DMS 273 treated with DMSO at 0.1 percent for 48 hours (cell line): ENCODE measurements around the gene FAM83B.
"Not testable (repeated sequence)": the region's sequence is repeated elsewhere in the genome, so short reads cannot be mapped to it uniquely, and the experiment has no call there.

Source experiments
- DNase-seq: peaks from one replicate; lab custom pipeline; 2025; lab: John Stamatoyannopoulos, UW

The FAM83B gene

GRCh38 chr6:54899442-54899841, 52.9 kb downstream of the FAM83B start:
- DNase-seq, result no peak

GRCh38 chr6:54899986-54900385, 53.4 kb downstream of the FAM83B start:
- DNase-seq, result no peak

- DNase-seq, result no peak
Observed at GRCh38 chr6:54900666-54901065, 54.1 kb downstream of the FAM83B start.

GRCh38 chr6:54903884-54904283, 57.3 kb downstream of the FAM83B start:
- no peak for DNase-seq

- DNase-seq, result no peak
Observed at GRCh38 chr6:54907355-54907754, 60.8 kb downstream of the FAM83B start.

GRCh38 chr6:54909184-54909583, 62.6 kb downstream of the FAM83B start:
- no peak for DNase-seq

- DNase-seq, result no peak
Observed at GRCh38 chr6:54910431-54910884, 63.9 kb downstream of the FAM83B start.

- DNase-seq, result no peak
Observed at GRCh38 chr6:54910921-54911320, 64.3 kb downstream of the FAM83B start.

- DNase-seq, result no peak
Observed at GRCh38 chr6:54913211-54913610, 66.6 kb downstream of the FAM83B start.

GRCh38 chr6:54916858-54917257, 70.3 kb downstream of the FAM83B start:
- DNase-seq, result no peak

GRCh38 chr6:54920628-54921027, 74.1 kb downstream of the FAM83B start:
- DNase-seq, result no peak

GRCh38 chr6:54921891-54922290, 75.3 kb downstream of the FAM83B start:
- DNase-seq, result no peak

- DNase-seq, result no peak
Observed at GRCh38 chr6:54929245-54929909, 82.8 kb downstream of the FAM83B start.

- DNase-seq, result no peak
Observed at GRCh38 chr6:54932622-54933021, 86.1 kb downstream of the FAM83B start.

- no peak for DNase-seq
Observed at GRCh38 chr6:54935739-54936138, 89.2 kb downstream of the FAM83B start.

- DNase-seq, result no peak
Observed at GRCh38 chr6:54937371-54937770, 90.8 kb downstream of the FAM83B start.

- DNase-seq, result no peak
Observed at GRCh38 chr6:54957698-54958097, 111.1 kb downstream of the FAM83B start.

GRCh38 chr6:54958446-54958845, 111.9 kb downstream of the FAM83B start:
- DNase-seq, result no peak

GRCh38 chr6:54959820-54960219, 113.2 kb downstream of the FAM83B start:
- DNase-seq, result no peak

- DNase-seq, result not testable (repeated sequence)
Observed at GRCh38 chr6:54961372-54961771, 114.8 kb downstream of the FAM83B start.

- no peak for DNase-seq
Observed at GRCh38 chr6:54970337-54970736, 123.8 kb downstream of the FAM83B start.

GRCh38 chr6:54971825-54972224, 125.3 kb downstream of the FAM83B start:
- DNase-seq, result no peak

GRCh38 chr6:54979161-54979560, 132.6 kb downstream of the FAM83B start:
- not testable (repeated sequence) for DNase-seq
